Suprapubic skin (tissue), 4 donors: ENCODE measurements around the gene CNFN. TPM values are rescaled to one million over a fixed set of nuclear protein-coding genes. Genes with fewer than 3 reads are reported as not detected.

Experiments used
- DNase-seq, 2 donors: peaks; one replicate each; pipeline ENCODE4 v3.0.0-alpha.2; 2019; ENCODE audit warnings: low spot score in 2 of 2
- H3K27ac ChIP-seq: fragments of 200-600 bp; sonication (generic); one replicate; pipeline ENCODE4 v1.5.1; 2019
- H3K27me3 ChIP-seq: fragments of 200-600 bp; sonication (generic); one replicate; pipeline ENCODE4 v1.5.1; 2019
- H3K36me3 ChIP-seq: fragments of 200-600 bp; sonication (generic); one replicate; pipeline ENCODE4 v1.5.1; 2019
- H3K4me1 ChIP-seq: fragments of 200-600 bp; sonication (generic); one replicate; pipeline ENCODE4 v1.5.1; 2019
- H3K4me3 ChIP-seq: fragments of 200-600 bp; sonication (generic); one replicate; pipeline ENCODE4 v1.5.1; 2019; ENCODE audit warnings: mild to moderate bottlenecking
- H3K9me3 ChIP-seq: fragments of 200-600 bp; sonication (generic); one replicate; pipeline ENCODE4 v1.5.1; 2019
- EP300 ChIP-seq: sonication (generic); formaldehyde crosslinking; IDR thresholded peaks from one replicate; pipeline ENCODE4 v1.6.1; 2017; ENCODE audit warnings: antibody characterized with exemption
- POLR2A ChIP-seq, 2 donors: fragments of 450-650 bp; IDR thresholded peaks; one replicate each; pipeline ENCODE4 v1.6.1; 2017; ENCODE audit warnings: antibody characterized with exemption in 2 of 2, mild to moderate bottlenecking in 2 of 2, moderate library complexity in 2 of 2
- POLR2AphosphoS5 ChIP-seq, 3 donors: sonication (generic); formaldehyde crosslinking; IDR thresholded peaks; one replicate each; pipeline ENCODE4 v1.6.1; 2017; ENCODE audit warnings: antibody characterized with exemption in 3 of 3
- WGBS: methylation state at CpG from one replicate; pipeline ENCODE4 v1.1.5; 2018; 5-methylcytosine and 5-hydroxymethylcytosine counted together
- total RNA-seq, 4 donors: library from RNA; depleted of rRNA; stranded (reverse); fragments of >200 nt; gene quantifications; one replicate each; pipeline ENCODE4 v1.1.0, GENCODE V29; 2016
- TF ChIP-seq, protein P1 (sequence below), 2 donors: fragments of 200-600 bp in 1 of 2; fragments of 450-650 bp in 1 of 2; sonication (generic) in 1 of 2; IDR thresholded peaks; one replicate each; pipeline ENCODE4 v1.5.1; 2016 to 2019; ENCODE audit warnings: antibody characterized with exemption in 2 of 2, mild to moderate bottlenecking in 1 of 2, moderate library complexity in 1 of 2

Gene CNFN
- total RNA-seq, 4 donors from 2014 or later = 52.9 to 364 (median 353) TPM

- H3K9me3 ChIP-seq = no peaks in the 10 kb centered on the region
- TF ChIP-seq, protein P1, sequence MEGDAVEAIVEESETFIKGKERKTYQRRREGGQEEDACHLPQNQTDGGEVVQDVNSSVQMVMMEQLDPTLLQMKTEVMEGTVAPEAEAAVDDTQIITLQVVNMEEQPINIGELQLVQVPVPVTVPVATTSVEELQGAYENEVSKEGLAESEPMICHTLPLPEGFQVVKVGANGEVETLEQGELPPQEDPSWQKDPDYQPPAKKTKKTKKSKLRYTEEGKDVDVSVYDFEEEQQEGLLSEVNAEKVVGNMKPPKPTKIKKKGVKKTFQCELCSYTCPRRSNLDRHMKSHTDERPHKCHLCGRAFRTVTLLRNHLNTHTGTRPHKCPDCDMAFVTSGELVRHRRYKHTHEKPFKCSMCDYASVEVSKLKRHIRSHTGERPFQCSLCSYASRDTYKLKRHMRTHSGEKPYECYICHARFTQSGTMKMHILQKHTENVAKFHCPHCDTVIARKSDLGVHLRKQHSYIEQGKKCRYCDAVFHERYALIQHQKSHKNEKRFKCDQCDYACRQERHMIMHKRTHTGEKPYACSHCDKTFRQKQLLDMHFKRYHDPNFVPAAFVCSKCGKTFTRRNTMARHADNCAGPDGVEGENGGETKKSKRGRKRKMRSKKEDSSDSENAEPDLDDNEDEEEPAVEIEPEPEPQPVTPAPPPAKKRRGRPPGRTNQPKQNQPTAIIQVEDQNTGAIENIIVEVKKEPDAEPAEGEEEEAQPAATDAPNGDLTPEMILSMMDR (IDR thresholded peaks at IDR 0.05) = no peak
- no peak for TF ChIP-seq POLR2A (IDR thresholded peaks at IDR 0.05)
- no peak for TF ChIP-seq POLR2AphosphoS5 (IDR thresholded peaks at IDR 0.05)
- no peak for TF ChIP-seq EP300
- H3K27ac ChIP-seq = no peak overlapping the region
- peaks cover 12% of the 10 kb centered on the region for H3K27me3 ChIP-seq
- no peaks in the 10 kb centered on the region for H3K4me1 ChIP-seq
- no peak for DNase-seq
- WGBS = 83% methylated on average over 6 of the region's 6 CpGs
- H3K4me3 ChIP-seq = no peak overlapping the region
- peaks cover 17% of the 10 kb centered on the region for H3K36me3 ChIP-seq
Observed at GRCh38 chr19:42380155-42380554, 9.9 kb downstream of the CNFN start.

DNA sequence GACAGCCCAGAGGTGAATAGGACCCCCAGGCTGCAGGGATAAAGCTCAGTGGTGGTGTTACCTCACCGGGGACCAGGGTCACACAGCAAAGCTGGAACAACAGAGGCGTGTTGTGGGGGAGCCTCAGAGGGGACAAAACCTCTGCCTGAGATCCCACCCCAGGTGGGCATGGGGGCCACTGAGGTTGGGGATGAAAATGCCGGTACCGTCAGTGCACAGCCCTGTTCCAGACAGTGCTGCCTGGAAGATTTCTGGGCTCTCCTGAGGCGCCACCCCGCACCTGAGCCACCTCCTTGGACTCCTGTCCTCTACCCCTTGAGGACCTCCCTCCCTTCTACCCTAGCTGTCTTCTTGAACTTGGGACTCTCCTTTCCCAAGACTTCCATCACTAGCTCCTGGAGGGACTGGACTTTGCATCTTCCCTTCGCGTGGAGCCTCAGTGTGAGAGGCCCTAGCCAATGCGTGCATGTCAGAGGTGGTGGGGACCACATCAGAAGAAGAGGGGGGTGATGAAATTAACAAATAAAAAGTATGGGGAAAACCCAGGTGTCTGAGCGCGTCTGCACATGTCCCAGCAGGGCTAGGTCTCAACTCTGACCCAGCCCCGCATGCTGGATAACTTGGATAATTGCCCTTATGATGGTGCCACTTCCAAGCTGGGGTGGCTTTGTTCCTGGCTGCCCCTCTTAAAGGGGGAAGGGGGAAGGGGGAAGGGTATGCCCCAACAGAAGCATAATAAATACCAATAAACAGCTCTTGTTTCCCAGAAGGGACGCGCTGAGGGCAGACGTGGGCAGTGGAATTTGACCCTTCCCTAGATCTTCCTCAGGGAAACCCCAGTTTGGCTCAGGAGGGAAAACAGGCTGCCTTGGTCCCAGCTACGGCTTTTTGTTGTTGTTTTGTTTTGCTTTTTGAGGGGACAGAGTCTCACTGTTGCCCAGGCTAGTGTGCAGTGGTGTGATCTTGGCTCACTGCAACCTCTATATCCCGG is 11.6 kb downstream of the CNFN start:
- Histone ChIP-seq H3K4me1 (no peaks in the 10 kb centered on the region), H3K36me3 (peaks cover 21% of the 10 kb centered on the region), H3K27ac (no peak overlapping the region), H3K27me3 (peaks cover 12% of the 10 kb centered on the region), H3K4me3 (no peak overlapping the region), H3K9me3 (no peaks in the 10 kb centered on the region)
- 66% methylated on average over 17 of the region's 17 CpGs for WGBS
- DNase-seq = no peak
- TF ChIP-seq POLR2AphosphoS5 (IDR thresholded peaks at IDR 0.05) (no peak), EP300 (no peak), POLR2A (IDR thresholded peaks at IDR 0.05) (no peak)
- TF ChIP-seq, protein P1 (IDR thresholded peaks at IDR 0.05) = no peak

DNA sequence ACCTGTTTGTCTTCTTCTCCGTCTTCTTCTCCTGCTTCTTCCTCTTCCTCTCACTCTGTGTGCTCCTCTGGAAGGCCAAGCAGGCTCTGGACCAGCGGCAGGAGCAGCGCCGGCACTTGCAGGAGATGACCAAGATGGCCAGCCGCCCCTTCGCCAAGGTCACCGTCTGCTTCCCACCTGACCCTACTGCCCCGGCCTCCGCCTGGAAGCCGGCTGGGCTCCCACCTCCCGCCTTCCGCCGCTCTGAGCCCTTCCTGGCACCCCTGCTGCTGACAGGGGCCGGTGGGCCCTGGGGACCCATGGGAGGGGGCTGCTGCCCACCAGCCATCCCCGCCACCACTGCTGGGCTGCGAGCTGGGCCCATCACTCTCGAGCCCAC is 13.9 kb downstream of the CNFN start:
- H3K4me1 ChIP-seq = no peaks in the 10 kb centered on the region
- H3K27ac ChIP-seq = no peak overlapping the region
- H3K4me3 ChIP-seq = no peak overlapping the region
- H3K27me3 ChIP-seq = no peaks in the 10 kb centered on the region
- DNase-seq = no peak
- H3K36me3 ChIP-seq = peaks cover 38% of the 10 kb centered on the region
- WGBS = 94% methylated on average over 13 of the region's 17 CpGs
- H3K9me3 ChIP-seq = no peaks in the 10 kb centered on the region
- TF ChIP-seq POLR2A (IDR thresholded peaks at IDR 0.05) (no peak), POLR2AphosphoS5 (IDR thresholded peaks at IDR 0.05) (no peak), EP300 (no peak)
- TF ChIP-seq, protein P1 (IDR thresholded peaks at IDR 0.05) = no peak

DNA sequence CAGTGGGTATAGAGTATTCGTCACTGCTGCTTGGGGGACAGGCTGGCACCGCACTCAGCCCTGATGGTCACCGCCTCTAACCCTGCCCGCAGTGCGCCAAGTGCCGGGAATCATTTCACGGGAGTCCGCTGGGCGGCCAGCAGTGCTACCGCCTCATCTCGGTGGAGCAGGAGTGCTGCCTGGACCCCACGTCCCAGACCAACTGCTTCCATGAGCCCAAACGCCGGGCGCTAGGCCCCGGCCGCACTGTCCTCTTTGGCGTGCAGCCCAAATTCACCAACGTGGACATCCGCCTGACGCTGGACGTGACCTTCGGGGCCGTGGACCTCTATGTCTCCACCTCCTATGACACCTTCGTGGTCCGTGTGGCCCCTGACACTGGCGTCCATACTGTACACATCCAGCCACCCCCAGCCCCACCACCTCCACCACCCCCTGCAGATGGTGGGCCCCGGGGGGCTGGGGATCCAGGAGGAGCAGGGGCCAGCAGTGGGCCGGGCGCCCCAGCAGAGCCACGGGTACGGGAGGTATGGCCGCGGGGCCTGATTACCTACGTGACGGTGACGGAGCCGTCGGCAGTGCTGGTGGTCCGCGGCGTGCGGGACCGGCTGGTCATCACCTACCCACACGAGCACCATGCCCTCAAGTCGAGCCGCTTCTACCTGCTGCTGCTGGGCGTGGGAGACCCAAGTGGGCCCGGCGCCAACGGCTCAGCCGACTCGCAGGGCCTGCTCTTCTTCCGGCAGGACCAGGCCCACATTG is 14.5 kb downstream of the CNFN start:
- 85% methylated on average over 15 of the region's 54 CpGs for WGBS
- no peak overlapping the region for H3K4me3 ChIP-seq
- H3K36me3 ChIP-seq = peaks cover 40% of the 10 kb centered on the region
- no peak for DNase-seq
- H3K27me3 ChIP-seq = no peaks in the 10 kb centered on the region
- H3K9me3 ChIP-seq = no peaks in the 10 kb centered on the region
- no peaks in the 10 kb centered on the region for H3K4me1 ChIP-seq
- TF ChIP-seq, protein P1 (IDR thresholded peaks at IDR 0.05) = no peak
- TF ChIP-seq EP300 = no peak
- no peak for TF ChIP-seq POLR2A (IDR thresholded peaks at IDR 0.05)
- no peak for TF ChIP-seq POLR2AphosphoS5 (IDR thresholded peaks at IDR 0.05)
- no peak overlapping the region for H3K27ac ChIP-seq
